ENCODE results near the gene XYLT2.
"Not testable (repeated sequence)": the region's sequence is repeated elsewhere in the genome, so short reads cannot be mapped to it uniquely, and the experiment has no call there.

Gene XYLT2

DNA sequence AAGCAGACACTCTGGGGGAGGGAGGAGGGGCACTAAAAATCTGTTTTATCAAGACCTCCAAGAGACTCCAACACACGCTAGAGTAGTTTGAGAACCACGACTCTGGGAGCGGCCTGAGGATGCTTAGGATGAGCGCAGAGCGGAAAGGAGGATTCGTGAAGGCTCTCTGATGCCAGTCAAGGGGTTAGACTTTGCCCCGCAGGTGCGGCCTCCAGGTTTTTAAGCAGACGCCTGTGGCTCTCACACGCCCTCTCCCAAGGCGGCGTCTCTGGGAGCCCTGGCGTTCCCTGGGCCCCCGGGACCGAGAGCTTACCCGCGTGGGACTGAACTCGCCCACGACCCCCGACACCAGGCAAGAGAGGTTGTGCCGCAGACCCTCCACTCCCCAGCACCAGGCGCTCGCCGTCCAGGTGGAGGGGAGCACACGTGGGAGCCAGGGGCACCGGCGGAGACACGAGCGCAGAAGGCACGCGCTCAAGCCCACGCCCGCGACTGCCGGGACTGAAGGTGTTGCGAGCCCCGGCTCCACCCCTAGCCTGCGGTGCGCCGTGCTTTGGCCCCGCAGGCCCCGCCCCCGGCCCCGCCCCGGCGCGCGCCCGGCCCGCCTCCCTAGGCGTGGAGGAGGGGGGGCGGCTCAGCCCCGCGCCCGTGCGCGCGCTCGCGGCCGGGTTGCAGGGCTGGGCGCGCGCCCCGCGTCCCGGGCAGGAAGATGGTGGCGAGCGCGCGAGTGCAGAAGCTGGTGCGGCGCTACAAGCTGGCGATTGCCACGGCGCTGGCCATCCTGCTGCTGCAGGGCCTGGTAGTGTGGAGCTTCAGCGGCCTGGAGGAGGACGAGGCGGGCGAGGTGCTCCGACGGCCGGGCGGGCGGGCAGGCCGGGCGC is at the start of gene XYLT2:
XYLT2 (plus strand) TSS at position 695 of the 881 bp plus-strand sequence; CDS start at position 710, 15 bp downstream.
- DNase-seq, result peak; percentile 93

DNA sequence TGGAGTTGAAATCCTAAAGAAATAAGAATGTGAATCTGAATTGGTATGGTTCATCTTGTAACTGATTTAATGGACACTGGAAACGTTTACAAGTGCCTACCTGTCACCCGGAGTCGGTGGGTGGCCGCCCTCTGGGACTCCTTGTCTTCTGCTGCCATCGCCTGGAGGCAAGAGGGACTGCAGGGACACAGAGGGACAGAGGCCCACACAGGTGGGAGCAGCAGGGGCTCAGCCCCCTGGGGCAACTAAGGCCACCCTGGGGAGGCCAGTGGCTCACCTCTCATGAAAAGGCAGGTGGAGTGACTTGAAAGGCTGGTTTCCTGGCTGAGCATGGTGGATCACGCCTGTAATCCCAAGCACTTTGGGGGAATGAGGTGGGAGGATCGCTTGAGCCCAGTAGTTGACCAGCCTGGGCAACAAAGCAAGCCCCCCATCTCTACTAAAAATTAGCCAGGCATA is 48.5 kb upstream of the XYLT2 start:
- peak; percentile 80 for DNase-seq

GRCh38 chr17:50298018-50298417 is 47.9 kb upstream of the XYLT2 start:
- DNase-seq, result no peak

- DNase-seq, result no peak
These were observed 46.1 kb upstream of the XYLT2 start for GRCh38 chr17:50299776-50300175.

GRCh38 chr17:50300824-50301223 is 45.1 kb upstream of the XYLT2 start:
- DNase-seq, result not testable (repeated sequence)

- no peak for DNase-seq
These were observed 43.9 kb upstream of the XYLT2 start for GRCh38 chr17:50301891-50302584.

GRCh38 chr17:50303051-50303450 is 42.9 kb upstream of the XYLT2 start:
- DNase-seq, result no peak

GRCh38 chr17:50303596-50303995 is 42.3 kb upstream of the XYLT2 start:
- DNase-seq, result no peak

- DNase-seq, result no peak
These were observed 41.0 kb upstream of the XYLT2 start for GRCh38 chr17:50304781-50305404.

GRCh38 chr17:50307654-50308053 is 38.3 kb upstream of the XYLT2 start:
- no peak for DNase-seq

GRCh38 chr17:50308666-50309065 is 37.3 kb upstream of the XYLT2 start:
- DNase-seq, result no peak

GRCh38 chr17:50310455-50311111 is 35.3 kb upstream of the XYLT2 start:
- no peak for DNase-seq

- no peak for DNase-seq
These were observed 34.8 kb upstream of the XYLT2 start for GRCh38 chr17:50311112-50311460.

DNA sequence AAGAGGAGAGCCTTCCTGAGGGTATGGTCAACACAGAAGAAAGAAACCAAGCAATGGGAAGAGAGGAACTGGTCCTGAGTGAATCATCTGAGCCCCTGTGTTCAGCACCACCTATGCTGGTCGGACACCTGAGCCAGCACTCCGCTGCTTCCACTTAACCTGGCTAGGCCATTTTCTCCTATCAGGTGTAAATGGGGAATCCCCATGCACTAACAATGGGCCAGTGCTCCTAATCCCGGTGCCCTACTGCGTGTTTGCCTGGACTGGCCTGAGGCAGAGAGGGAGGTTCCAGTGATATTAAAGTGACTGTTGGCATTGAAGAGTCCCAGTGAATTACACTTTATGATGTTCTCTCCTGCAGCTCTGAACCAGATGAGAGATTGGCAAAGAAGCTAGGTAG is 34.4 kb upstream of the XYLT2 start:
- DNase-seq, result no peak

GRCh38 chr17:50312308-50312707 is 33.6 kb upstream of the XYLT2 start:
- DNase-seq, result no peak

- no peak for DNase-seq
These were observed 31.4 kb upstream of the XYLT2 start for GRCh38 chr17:50314456-50315011.

DNA sequence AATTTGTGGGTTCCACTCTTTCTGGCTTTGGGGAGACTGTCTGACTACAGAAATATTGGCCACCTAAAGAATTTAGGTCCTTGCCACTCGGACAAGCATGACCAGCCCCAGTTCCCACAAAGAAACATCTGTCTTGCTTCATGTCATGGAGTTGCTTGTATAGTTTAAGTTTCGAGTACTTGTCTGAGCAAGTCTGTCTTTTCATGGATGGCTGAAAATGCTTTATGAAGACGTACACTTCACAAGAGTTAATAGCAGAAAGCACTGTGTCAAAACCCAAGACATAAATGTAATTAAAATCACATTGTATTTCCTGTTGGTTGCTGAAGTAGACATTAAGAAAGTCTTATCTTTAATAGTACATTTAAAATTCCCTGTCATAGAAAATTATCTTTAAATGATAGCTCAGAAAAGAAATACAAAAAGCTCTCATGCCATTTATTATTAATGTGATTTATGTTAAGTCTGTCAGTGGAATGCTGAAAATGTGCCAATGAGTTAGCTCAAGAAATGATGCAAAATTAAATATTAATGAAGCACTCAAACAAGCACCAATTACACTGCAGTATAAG is 29.8 kb upstream of the XYLT2 start:
- no peak for DNase-seq

DNA sequence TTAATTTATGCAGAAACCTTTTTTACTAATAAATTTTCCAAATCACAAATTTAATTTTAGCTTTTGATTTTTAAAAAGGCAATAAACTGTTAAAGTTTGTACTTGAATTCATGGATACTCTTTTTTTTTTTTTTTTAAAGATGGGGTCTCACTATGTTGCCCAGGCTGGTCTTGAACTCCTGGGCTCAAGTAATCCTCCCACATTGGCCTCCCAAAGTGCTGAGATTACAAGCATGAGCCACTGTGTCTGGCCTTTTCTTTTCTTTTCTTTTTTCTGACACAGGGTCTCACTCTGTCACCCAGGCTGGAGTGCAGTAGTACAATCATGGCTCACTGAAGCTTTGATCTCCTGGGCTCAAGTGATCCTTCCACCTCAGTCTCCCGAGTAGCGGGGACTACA is 29.3 kb upstream of the XYLT2 start:
- DNase-seq, result not testable (repeated sequence)

DNA sequence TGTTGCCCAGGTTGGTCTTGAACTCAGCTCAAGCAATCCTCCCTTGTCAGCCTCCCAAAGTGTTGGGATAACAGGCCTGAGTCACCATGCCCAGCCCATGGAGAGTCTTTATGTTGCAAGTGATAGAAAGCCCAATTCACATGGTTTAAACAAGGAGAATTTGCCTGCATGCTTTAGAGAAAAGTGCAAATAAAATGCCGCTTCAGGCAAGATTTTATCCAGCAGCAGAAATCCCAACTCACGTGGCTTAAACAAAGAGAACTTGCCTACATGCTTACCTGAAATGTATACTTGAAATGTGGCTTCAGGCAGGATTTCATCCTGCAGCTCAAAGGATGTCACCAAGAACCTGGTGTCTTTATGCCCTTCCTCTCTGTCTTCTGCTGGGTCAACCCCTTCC is 28.8 kb upstream of the XYLT2 start:
- DNase-seq, result no peak

GRCh38 chr17:50318501-50319285 is 27.2 kb upstream of the XYLT2 start:
- no peak for DNase-seq

GRCh38 chr17:50319306-50320004 is 26.5 kb upstream of the XYLT2 start:
- no peak for DNase-seq

Measured in stimulated activated CD4-positive, alpha-beta T cell treated with anti-CD3 and anti-CD28 coated beads, Interleukin-4, amount 100 ng/mL, for 1 hour (primary cell).